GM03348 (cell line): ENCODE data around the gene C16orf87.
A peak's percentile ranks its signal among the peaks of the same experiment; 100 is the strongest.

Experiments
- DNase-seq: peaks from one replicate; pipeline ENCODE4 v3.0.0; 2012; ENCODE audit warnings: low spot score

The C16orf87 gene

DNA sequence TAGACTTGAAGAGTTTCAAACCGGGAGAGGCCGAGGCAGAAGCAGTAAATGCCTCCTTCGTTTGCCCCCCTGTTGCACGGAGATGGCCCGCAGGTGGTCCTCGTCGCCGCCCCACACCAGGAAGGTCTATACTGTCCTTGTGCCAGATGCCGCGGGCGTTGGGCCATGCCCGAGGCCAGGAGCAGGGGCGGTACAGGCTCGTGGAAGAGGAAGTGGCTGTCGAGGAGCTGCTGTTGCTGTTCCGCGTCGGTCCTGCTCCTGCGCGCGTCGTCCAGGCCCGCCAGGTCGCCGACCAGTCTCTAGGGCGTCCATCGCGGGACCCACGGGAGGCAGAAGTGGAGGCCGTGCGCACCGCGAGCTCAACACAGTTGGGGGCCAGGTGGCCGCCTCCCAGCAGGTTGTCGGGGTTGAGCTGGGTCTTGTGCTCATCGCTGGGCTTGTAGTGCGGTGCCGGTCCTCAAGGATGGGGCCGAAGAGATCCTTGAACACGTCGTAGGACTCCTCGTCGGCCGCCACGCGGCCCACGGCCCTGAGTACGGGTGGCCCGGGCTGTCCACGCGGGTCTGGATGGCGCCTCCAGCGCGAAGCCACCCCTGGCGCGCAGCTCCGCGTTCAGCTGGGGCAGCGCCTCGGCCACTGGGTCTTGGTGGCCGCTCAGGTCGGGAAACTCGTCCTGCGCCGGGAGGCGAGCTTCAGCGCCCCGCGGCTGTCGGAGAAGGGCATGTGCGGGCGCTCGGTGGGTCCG lies 13.1 kb upstream of the C16orf87 start:
- DNase-seq = no peak

DNA sequence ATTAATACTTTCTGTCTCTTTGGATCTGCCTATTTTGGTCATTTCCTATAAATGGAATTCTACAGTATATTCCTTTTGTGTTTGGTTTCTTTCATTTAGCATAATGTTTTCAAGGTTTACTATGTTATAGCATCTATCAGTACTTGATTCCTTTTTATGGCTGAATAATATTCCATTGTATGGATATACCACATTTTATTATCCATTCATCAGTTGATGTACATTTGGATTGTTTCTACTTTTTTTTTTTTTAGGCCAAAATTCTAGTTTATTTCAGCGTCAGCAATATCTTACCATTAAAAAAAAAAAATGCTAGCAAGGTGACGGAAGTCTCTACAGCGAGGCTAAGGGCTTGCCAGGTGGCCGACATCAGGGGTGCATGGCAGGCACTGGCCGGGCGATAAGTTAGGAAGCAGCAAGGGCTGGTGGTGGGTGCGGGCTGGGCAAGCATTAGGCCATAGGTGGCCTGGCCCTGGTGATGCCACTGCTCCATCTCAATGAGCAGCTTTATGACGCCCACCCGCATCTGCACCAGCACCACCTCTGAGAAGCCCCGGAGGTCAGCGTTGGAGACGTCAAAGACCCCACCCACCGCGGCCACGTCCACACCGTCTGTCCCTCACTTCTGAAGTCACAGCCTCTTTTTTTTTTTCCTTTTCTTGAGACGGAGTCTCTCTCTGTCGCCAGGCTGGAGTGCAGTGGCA lies 11.4 kb upstream of the C16orf87 start:
- no peak for DNase-seq

DNA sequence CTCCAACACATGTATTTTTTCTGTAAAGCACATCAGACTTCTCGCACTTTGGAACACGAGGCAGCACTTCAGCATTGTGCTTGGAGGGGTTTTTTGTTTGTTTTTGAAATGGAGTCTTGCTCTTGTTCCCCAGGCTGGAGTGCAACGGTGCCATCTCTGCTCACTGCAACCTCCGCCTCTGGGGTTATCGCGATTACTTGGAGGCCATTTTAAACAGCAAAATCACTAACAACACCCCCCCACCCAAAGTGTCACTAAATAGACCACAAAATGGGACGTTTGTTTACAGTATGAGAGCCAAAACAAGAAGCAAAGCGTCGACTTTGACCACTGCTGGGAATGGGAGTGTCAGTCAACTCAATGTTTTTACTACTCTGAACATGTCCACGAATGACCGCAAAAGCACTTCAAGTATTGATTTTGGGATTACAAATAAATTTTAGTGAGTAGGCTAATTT lies 9.0 kb upstream of the C16orf87 start:
- no peak for DNase-seq

DNA sequence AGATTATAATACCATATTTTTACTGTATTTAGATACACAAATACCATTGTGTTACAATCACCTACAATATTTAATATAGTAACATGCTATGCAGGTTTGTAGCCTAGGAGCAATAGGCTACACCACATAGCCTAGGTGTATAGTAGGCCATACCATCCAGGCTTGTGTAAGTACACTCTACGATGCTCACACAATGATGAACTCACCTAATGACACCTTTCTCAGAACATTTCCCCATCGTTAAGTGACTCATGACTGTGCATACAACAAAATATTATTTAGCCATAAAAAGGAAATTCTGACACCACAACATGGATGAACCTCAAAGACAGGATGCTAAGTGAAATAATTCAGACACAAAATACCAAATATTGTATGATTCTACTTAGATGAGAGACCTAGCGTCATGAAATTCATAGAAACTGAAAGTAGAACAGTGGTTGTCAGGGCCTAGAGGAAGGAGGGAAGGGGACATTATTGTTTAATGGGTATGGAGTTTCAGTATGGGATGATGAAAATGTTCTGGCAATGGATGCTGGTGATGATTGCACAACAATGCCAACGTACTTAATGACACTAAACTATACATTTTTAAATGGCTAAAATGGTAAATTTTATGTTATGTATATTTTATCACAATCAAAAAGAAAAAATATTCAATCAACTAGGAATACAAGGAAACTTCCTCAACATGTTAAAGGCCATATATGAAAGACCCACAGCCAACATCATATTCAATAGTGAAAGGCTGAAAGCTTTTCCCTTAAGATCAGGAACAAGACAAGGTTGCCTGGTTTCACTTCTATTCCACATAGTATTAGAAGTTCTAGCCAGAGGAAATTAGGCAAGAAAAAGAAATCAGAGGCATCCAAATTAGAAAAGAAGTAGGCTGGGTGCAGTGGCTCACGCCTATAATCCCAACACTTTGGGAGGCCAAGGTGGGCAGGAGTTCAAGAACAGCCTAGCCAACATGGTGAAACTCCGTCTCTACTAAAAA lies 5.9 kb upstream of the C16orf87 start:
- DNase-seq = no peak

DNA sequence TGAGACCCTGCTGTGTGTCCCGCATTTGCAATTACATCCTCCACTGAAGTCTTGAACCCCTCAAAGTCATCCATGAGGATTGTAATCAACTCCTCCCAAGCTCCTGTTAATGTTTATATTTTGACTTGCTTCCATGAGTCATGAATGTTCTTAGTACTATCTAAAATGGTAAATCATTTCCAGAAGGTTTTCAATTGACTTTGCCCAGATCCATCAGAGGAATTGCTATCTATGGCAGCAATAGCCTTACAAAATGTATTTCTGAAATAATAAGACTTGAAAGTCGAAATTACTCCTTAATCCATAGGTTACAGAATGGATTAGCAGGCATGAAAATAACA lies 2.5 kb upstream of the C16orf87 start:
- no peak for DNase-seq

DNA sequence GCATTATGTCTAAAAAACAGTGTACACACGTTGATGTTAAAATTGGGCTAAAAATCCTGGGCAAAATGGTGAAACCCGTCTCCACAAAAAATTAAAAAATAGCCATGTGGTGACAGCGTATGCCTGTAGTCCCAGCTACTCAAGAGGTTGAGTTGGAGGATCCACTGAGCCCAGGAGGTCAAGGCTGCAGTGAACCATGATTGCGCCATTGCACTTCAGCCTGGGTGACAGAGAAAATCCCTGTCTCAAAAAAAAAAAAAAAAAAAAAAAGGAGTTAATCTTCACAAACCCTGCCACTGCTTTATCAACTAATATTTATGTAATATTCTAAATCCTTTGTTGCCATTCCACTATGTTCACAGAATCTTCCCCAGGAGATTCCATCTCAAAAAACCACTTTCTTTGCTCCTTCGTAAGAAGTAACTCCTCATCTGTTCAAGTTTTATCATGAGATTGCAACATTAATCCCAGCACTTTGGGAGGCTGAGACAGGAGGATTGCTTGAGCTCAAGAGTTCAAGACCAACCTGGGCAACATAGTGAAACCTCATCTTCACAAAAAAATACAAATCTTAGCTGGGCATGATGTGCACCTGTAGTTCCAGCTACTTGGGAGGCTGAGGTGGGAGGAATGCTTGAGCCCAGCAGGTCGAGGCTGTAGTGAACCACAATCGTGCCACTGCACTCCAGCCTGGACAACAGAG lies 1.9 kb upstream of the C16orf87 start:
- DNase-seq = no peak

DNA sequence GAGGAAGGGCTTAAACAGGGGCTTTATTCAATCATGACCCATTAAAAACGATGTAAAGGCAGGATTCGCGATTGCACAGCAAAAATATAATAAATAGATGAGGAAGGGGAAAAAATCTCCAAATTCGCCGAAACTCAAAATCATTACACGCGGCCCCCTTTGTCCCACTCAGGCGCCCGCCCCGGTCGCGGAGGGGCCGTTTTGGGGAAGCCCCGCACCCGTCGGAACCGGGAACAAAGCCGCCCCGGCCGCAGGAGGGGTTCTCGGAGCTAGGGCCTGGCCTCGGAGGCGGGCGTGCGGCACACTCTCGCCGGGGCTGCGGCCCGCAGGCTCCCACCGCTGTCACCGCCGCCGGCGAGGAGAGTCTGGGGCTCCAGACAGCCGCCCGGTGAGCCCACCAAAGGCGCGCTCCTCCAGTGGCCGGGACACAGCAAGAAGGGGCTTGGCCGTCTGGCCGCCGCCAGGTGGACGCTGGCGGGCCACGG lies 521 bp downstream of the C16orf87 start:
- peak; percentile 59 for DNase-seq

DNA sequence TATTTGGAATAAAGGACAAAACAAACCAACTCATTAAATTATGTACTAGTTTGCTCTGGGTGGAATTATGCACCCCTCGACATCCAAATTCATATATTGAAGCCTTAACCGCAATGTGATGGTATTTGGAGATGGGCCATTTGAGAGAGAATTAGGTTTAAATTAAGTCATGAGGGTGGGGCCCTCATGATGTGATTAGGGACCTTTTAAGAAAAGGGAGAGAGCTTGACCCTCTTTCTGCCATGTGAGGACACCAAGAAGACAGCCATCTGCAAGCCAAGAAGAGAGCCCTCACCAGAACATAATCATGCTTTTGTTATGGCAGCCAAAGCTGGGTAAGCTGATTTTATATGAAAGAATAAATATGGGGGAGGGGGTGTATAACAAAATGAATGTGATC lies 2.0 kb downstream of the C16orf87 start:
- DNase-seq = no peak

DNA sequence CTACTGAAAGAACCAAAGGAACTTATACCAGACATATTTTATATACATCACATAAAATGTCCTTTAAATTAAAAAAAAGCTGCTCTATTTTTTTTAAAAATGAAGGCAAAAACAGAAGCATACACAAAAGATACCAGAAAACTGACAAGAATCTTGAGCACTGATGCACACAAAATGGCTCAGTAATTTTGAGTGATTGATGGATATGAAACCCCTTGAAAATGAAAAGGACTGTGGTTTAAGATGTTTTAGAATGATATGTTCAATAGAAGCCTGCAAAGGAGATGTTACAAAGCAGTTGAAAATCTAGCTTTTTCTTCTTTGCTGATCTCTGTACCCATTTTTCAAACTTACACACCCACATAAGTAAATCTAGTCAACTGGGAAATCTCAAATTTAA lies 2.7 kb downstream of the C16orf87 start:
- DNase-seq = no peak

DNA sequence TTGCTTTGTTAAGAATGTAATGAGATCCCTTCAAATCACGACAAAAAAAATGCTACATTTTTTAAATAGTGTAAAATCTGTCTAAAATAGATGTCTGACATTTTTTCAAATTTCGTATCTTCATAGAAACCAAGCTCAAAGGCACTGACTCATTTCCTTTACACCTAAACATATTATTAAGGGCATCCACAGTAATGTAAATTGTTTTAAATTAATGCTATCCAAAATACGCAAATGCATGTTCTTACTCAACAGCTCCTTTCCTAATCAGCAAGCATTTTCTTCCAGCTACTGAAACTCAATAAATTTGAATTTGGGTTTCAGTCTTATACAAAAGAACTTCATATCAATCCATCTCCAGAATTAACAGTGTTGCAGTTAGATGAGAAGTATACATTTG lies 4.3 kb downstream of the C16orf87 start:
- DNase-seq = no peak

DNA sequence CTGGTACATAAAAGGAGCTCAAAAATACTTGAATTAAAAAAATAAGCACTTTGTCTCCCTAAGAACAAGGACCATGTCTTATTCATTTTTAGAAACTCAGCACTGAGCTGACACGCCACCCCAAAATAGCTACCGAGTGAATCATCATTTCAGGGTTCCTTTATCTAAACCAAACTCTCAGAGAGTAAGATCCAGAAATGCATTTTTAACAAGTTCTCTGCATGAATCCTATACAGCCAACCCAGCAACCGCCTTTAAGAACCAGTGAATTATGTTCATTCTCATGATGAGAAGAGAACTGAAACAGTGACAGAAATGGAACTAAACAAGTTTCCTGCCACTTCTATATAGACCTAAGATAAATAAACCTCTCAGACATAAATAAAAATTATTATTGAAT lies 8.7 kb downstream of the C16orf87 start:
- DNase-seq = peak; percentile 44

DNA sequence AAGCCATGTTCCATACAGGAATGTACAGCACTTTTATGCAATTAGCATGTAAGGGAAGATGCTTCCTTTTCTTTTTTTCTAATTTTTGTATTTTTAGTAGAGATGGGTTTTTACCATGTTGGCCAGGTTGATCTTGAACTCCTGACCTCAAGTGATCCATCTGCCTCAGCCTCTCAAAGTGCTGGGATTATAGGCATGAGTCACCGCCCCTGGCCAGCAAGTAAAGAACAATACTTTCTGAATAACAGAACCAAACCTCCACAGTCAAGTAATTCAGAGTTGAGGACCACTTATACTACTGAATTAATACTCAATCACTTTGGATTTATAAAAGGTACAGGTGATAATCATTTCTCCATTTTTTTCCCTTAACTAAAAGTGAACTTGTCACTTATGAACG lies 13.0 kb downstream of the C16orf87 start:
- no peak for DNase-seq

DNA sequence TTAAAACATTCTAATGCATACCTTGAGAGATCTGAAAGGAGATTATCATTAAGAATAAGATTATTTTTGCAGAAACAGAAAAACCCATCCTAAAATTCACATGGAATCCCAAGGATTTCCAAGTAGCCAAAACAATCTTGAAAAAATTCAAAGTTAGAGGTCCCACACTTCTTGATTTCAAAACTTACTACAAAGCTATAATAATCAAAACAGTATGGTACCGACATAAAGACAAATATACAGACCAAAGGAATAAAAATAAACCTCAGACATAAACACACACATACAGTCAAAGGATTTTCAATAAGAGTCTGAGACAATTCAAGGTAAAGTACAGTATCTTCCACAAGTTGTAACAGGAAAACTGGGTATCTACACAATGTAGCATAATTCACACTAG lies 16.2 kb downstream of the C16orf87 start:
- DNase-seq = no peak

DNA sequence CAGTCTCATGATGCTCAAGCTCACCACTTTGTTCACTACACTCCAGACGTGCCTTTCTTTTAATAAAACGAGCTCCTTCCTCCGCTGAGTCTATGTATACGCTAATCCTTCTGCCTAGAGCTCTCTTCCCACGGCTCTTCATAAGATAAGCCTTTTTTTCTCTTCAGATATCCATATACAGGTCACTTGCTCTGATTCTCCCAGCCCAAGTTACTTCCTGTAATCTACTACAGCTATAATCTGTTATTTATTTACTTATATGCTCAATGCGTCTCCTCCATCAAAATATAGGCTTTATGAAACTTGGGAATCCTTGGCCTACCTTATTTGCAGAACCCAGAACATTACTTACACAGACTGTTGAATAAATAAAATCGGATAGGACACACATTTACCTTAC lies 17.4 kb downstream of the C16orf87 start:
- DNase-seq = no peak

DNA sequence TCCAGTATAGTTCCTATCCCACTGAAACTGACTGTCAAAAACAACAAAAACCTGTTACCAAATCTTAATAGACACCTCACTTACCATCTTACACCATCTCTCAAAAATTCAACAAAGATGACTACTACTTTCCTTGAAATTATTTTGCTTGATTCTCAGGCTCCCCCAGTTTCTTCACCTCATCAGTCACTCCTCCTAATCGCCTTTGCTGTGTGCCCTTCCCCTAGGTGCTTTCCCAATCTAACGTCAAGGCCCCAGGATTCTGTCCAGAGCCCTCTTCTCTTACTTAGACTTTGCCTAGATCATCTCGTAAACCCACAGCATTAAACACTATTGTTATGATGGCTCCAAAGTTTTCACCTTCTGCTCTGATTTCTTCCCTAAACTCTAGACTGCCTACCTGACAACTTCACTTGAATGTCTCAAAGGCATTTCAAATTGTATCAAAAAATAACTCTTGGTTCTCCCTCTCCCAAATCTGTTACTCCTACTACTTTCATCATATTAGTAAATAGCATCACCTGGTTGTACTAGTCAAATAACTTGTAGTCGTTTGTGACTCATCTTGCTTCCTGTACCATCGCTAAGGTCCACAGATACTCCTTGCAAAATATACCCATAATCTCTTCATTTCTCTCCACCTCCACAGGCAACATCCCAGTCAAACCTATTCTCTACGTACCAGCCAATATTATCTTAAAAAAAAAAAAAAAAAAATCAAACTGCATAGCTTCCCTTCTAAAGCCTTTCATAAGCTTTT lies 18.0 kb downstream of the C16orf87 start:
- no peak for DNase-seq

DNA sequence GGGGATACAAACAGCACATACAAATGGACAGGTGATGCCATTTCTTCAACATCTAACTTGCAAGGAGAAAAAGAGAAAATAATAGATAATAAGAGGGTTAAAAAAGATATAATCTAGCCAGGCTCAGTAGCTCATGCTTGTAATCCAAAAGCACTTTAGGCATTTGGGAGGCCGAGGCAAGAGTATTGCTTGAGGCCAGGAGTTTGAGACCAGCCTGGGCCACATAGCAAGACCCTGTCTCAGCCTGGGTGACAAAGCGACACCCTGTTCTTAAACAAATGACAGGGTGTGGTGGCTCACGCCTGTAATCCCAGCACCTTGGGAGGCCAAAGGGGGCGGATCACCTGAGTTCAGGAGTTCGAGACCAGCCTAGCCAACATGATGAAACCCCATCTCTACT lies 19.3 kb downstream of the C16orf87 start:
- DNase-seq = no peak

DNA sequence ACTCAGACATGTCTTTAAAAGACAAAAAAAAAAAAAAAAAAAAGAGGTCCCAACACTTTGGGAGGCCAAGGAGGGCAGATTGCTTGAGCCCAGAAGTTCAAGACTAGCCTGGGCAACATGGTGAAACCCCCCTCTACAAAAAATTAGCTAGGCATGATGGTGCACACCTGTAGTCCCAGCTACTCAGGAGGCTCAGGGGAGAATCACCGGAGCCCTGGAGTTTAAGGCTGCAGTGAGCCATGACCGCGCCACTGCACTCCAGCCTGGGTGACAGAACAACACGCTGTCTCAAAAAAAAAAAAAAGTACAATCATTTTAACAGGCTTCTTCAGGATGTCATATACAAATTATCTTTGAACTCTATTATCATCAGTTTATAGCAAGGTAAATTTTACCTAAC lies 22.0 kb downstream of the C16orf87 start:
- DNase-seq = no peak

DNA sequence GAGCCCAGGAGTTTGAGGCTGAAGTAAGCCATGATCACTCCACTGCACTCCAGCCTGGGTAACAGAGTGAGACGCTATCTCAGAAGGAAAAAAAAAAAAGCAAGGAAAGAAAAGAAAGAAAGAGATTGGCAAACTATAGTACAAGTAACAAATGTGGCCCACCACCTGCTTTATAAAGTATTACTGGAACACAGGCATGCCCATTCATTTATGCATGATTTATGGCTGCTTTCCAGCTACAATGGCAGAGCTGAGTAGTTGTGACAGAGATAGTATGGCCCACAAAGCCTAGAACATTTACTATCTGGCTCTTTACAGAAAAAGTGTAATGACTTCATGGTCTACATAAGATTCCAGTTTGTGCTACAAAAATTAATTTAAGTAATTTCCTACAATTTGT lies 23.6 kb downstream of the C16orf87 start:
- DNase-seq = no peak

DNA sequence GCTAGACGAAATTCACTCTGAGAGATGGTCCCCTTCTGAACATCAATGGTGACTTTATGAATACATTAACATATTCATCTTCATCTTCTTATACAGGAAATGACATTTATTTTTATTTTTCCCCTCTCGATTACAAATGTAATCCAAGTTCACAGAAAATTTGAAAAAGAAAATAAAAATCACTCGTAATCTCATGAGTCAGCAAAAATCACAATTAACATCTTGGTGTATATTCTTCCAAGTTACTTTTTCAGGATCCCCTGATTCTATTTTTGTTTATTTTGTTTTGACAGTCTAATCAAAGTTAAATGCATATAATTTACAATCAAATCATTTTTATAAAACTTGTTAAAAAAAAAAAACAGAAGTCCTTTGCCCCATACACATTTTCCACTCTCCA lies 27.6 kb downstream of the C16orf87 start:
- no peak for DNase-seq

DNA sequence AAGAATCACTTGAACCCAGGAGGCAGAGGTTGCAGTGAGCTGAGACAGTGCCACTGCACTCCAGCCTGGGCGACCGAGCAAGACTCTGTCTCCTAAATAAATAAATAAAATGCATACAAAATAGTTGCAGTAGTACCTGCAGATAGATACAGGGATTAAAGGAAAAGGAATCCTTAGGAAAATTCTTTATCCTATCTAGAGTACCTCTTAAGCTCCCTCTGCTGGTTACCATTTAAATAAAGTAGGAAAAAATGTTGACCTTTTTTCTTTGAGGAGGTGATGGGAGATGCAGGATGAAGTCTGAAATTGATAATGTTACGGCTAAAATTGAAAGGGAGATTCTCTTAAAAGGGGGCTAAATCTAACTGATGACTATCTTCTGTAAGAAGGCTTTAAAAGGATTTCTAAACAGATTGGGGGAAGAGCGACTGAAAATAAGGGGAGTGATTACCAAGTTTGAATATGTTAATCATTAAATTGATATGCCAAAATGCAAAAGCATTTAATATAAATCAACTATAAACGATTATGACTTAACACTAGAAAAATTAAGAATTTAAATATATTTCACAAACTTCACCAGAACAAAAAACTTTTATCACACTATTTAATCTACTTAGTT lies 29.4 kb downstream of the C16orf87 start:
- DNase-seq = peak; percentile 50

DNA sequence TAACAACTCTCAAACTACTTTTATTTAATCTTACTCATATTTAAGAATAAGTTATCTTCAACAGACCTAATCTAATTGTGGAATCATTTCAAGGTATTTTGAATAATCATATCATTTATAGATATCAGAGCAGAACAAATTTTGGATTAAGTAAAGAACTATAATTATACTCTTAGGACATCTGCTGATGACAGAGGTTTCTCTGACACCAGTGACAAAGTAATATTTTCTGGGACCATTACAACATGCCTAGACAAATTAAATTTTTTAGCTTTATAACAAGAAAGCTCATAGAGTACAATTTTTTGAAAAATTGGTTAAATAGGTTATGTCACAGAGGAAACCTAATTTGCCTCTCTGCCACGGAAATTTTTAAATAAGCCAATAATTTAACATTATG lies 30.5 kb downstream of the C16orf87 start:
- no peak for DNase-seq
